ENCODE measurements around the gene COL12A1.
A peak's percentile ranks its signal among the peaks of the same experiment; 100 is the strongest.

The COL12A1 gene

GRCh38 chr6:75094614-75095200 lies 111.1 kb downstream of the COL12A1 start:
- DNase-seq, result no peak

- DNase-seq, result no peak
These were observed 114.2 kb downstream of the COL12A1 start for GRCh38 chr6:75091467-75092190.

- no peak for DNase-seq
These were observed 115.3 kb downstream of the COL12A1 start for GRCh38 chr6:75090576-75090975.

GRCh38 chr6:75089921-75090320 lies 115.9 kb downstream of the COL12A1 start:
- no peak for DNase-seq

- no peak for DNase-seq
These were observed 116.5 kb downstream of the COL12A1 start for GRCh38 chr6:75089151-75089897.

GRCh38 chr6:75085931-75086635 lies 119.8 kb downstream of the COL12A1 start:
- DNase-seq, result no peak

- DNase-seq, result peak in 1 of 2 experiments; percentile 20
These were observed 120.9 kb downstream of the COL12A1 start for GRCh38 chr6:75084872-75085381.

- no peak for DNase-seq
These were observed 121.8 kb downstream of the COL12A1 start for GRCh38 chr6:75084018-75084417.

- DNase-seq, result no peak
These were observed 123.9 kb downstream of the COL12A1 start for GRCh38 chr6:75081921-75082320.

GRCh38 chr6:75081047-75081446 lies 124.8 kb downstream of the COL12A1 start:
- DNase-seq, result no peak

- DNase-seq, result no peak
These were observed 126.3 kb downstream of the COL12A1 start for GRCh38 chr6:75079589-75079988.

GRCh38 chr6:75077701-75078100 lies 128.2 kb downstream of the COL12A1 start:
- DNase-seq, result no peak

- DNase-seq, result no peak
These were observed 129.8 kb downstream of the COL12A1 start for GRCh38 chr6:75076009-75076408.

GRCh38 chr6:75070244-75070643 lies 135.6 kb downstream of the COL12A1 start:
- no peak for DNase-seq

- no peak for DNase-seq
These were observed 140.3 kb downstream of the COL12A1 start for GRCh38 chr6:75065523-75065922.

- DNase-seq, result no peak
These were observed 153.4 kb downstream of the COL12A1 start for GRCh38 chr6:75052491-75052890.

- DNase-seq, result no peak
These were observed 156.5 kb downstream of the COL12A1 start for GRCh38 chr6:75049308-75049707.

- no peak for DNase-seq
These were observed 161.0 kb downstream of the COL12A1 start for GRCh38 chr6:75044846-75045245.

- DNase-seq, result no peak
These were observed 164.5 kb downstream of the COL12A1 start for GRCh38 chr6:75041381-75041780.
